PFSK-1 (cell line): ENCODE results near the gene PRSS33.

Source experiments
- FOXP2 ChIP-seq: optimal IDR thresholded peaks from 2 replicates; pipeline ENCODE3; 2011; ENCODE audit warnings: borderline replicate concordance, control low read depth, inconsistent platforms; ENCODE audit not compliant: insufficient read depth; ENCODE audit errors: extremely low read length, extremely low read depth
- POLR2AphosphoS5 ChIP-seq: IDR thresholded peaks from 2 replicates; pipeline ENCODE4 v1.6.1; 2012; ENCODE audit warnings: low read depth, mild to moderate bottlenecking, control low read depth, low read length, moderate library complexity
- REST ChIP-seq, 2 experiments: IDR thresholded peaks; 2 replicates each; pipeline versions ENCODE4 v1.6.1 to v1.8.0; 2011 to 2012; ENCODE audit warnings: low read depth in 2 of 2, low read length in 2 of 2, control low read depth in 1 of 2, inconsistent platforms in 1 of 2, mild to moderate bottlenecking in 1 of 2, moderate library complexity in 1 of 2; ENCODE audit not compliant: insufficient read depth in 1 of 2
- SIN3A ChIP-seq: IDR thresholded peaks from 2 replicates; pipeline ENCODE4 v1.6.1; 2012; ENCODE audit warnings: mild to moderate bottlenecking, low read length, moderate library complexity, borderline replicate concordance; ENCODE audit not compliant: insufficient read depth
- TAF1 ChIP-seq: IDR thresholded peaks from 2 replicates; pipeline ENCODE4 v1.6.1; 2012; ENCODE audit warnings: low read length, control low read depth, borderline replicate concordance; ENCODE audit not compliant: insufficient read depth

PRSS33 gene

GRCh38 chr16:2776500-2777139 lies 10.7 kb downstream of the PRSS33 start:
- no peak for TF ChIP-seq POLR2AphosphoS5
- TF ChIP-seq SIN3A = no peak
- no peak for TF ChIP-seq FOXP2
- TF ChIP-seq REST (IDR thresholded peaks at IDR 0.05; ENCODE audit: insufficient read depth in 1 of 2, low read depth in 2 of 2, low read length in 2 of 2) = no peak
- TF ChIP-seq TAF1 = no peak

GRCh38 chr16:2775765-2776499 lies 11.4 kb downstream of the PRSS33 start:
- TF ChIP-seq SIN3A (no peak), FOXP2 (no peak), POLR2AphosphoS5 (no peak), REST (IDR thresholded peaks at IDR 0.05; ENCODE audit: insufficient read depth in 1 of 2, low read depth in 2 of 2, low read length in 2 of 2) (no peak), TAF1 (no peak)

GRCh38 chr16:2775131-2775716 lies 12.1 kb downstream of the PRSS33 start:
- no peak for TF ChIP-seq FOXP2
- no peak for TF ChIP-seq TAF1
- no peak for TF ChIP-seq POLR2AphosphoS5
- no peak for TF ChIP-seq REST (IDR thresholded peaks at IDR 0.05; ENCODE audit: insufficient read depth in 1 of 2, low read depth in 2 of 2, low read length in 2 of 2)
- TF ChIP-seq SIN3A = no peak

GRCh38 chr16:2774161-2774891 lies 13.0 kb downstream of the PRSS33 start:
- no peak for TF ChIP-seq FOXP2
- TF ChIP-seq SIN3A = no peak
- no peak for TF ChIP-seq TAF1
- no peak for TF ChIP-seq POLR2AphosphoS5
- no peak for TF ChIP-seq REST (IDR thresholded peaks at IDR 0.05; ENCODE audit: insufficient read depth in 1 of 2, low read depth in 2 of 2, low read length in 2 of 2)
